ENCODE results near the gene ABO. TPM values are rescaled to one million over a fixed set of nuclear protein-coding genes. Genes with fewer than 3 reads are reported as not detected.
"Not testable (repeated sequence)": the region's sequence is repeated elsewhere in the genome, so short reads cannot be mapped to it uniquely, and the experiment has no call there.

The ABO gene
- total RNA-seq, 2 experiments from 2014 or later, result not detected

DNA sequence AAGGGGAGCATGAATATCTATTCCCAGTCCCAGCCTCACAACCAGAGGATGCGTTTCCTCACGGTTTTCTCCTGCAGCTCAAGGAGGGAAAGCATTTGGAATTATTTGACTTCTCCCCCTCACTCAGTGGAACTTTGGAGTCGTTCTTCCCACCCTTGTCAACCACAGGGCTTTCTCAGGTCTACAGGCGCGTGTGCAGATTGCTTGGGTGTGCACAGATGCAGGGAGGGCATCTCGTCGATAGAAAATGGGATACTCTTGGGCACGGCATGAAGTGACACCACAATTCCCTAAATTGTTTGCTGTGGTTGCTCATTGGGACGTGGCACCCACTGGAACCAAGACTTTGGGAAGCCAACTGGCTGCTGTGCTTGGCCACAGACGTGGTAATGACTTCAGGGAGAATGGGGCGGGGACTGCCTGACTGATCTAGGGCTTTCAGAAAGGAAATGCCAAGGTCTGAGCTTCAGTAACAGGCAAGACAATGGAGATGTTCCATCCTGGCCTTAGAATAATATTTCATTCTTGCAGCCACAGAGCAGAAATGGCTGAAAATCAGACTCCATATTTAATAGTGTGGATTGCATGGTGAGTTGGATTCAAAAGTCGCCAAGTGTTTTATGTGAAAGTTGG lies 53.7 kb downstream of the ABO start:
- Mint-ChIP-seq H3K27ac (no peak overlapping the region), H3K27me3 (peaks cover 33% of the 10 kb centered on the region), H3K9me3 (no peaks in the 10 kb centered on the region), H3K4me1 (ENCODE audit: low read depth) (no peaks in the 10 kb centered on the region), H3K4me3 (no peak overlapping the region), H3K36me3 (no peaks in the 10 kb centered on the region)
- no peak for DNase-seq
- POLR2A ChIA-PET, result no interaction called here
- intact Hi-C loops (cut with micrococcal nuclease), result no loop called here
- CTCF ChIA-PET, result no interaction called here

DNA sequence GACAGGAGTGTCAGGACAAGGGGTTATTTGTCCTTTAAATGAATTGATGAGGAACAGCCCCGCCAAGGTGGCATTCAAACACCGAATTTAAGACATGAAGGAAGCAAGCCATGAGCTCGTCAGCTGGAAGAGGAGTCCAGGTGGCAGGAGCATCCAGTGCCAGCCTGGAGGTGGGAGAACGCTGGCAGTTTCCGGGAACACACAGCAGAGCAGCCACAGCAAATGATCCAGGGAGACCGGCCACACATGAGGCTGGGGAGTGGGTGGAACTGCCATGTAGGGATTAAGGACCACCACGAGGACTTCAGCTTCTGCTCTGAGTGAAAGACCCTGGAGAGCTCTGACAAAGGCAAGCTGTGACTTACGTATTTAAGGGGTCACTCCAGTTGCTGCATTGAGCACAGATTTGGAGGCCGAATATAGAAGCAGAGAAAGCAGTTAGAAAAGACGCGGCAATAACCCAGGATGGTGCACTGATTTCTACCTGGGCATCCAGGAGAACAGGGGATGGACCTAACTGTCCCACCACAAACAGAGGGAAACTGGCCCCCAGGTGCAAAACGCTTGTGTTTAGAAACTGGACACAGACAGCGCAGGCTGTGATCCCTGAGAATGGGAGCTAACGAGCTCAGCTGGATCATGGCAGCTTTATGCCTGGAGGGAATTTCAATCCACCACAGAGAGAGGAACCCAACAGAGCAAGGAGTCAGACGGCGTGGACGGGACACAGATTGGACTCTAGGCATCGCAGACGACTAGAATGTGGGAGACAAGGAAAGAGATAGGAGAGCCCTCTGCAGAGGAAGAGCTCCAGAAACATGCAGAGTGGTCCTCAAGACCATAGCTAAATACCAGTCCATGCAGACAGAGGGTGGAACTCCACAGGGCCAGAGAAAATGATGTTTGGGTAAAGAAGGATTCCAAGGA lies 56.7 kb downstream of the ABO start:
- CTCF ChIA-PET, result interaction anchor here (1.0 kb wide), 1 partner anchor 38 kb away, joined by 3 read pairs; no protein-coding TSS in a partner anchor
- not testable (repeated sequence) for DNase-seq

DNA sequence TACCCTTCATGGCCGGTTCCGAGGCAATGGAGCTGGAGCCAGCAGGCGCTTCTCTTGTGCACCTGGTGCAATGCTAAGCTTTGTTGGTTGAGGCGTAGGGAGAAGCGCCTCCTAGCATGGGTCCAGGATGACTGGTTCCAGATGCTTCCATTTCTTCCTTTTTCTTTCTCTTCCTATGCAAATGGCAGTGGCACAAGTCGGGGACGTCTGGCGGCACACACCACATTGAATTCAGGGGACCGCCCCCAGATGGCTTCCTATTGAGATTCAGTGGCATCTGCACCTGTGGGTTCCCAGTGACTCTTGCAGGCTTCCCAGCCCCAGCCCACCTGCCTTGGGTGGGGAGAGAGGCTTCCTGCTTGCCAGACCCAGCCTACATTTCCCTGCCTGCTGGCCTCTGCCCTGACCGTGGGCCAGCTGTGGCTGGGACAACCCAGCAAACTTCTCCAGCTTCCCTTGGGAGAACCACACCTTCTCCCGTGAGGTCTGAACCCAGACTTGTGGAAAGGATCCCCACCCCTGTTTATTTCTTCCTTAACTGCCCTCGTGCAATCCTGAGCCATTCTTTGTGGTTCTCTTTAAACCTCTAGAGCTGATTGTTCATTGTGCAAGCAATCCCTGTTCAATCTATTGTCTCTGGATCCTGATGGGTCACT lies 57.5 kb downstream of the ABO start:
- H3K27ac Mint-ChIP-seq; H3K4me3 Mint-ChIP-seq; H3K9me3 Mint-ChIP-seq; CTCF ChIA-PET; H3K4me1 Mint-ChIP-seq (ENCODE audit: low read depth); DNase-seq; intact Hi-C loops (cut with micrococcal nuclease); H3K36me3 Mint-ChIP-seq; POLR2A ChIA-PET: not testable (repeated sequence)
- peaks cover 40% of the 10 kb centered on the region for H3K27me3 Mint-ChIP-seq

More for the DNA sequence above, 56.7 kb downstream of the ABO start:
- H3K4me3 Mint-ChIP-seq; H3K9me3 Mint-ChIP-seq; H3K4me1 Mint-ChIP-seq (ENCODE audit: low read depth); H3K27ac Mint-ChIP-seq; intact Hi-C loops (cut with micrococcal nuclease); H3K36me3 Mint-ChIP-seq; POLR2A ChIA-PET: not testable (repeated sequence)
- H3K27me3 Mint-ChIP-seq, result peaks cover 38% of the 10 kb centered on the region

DNA sequence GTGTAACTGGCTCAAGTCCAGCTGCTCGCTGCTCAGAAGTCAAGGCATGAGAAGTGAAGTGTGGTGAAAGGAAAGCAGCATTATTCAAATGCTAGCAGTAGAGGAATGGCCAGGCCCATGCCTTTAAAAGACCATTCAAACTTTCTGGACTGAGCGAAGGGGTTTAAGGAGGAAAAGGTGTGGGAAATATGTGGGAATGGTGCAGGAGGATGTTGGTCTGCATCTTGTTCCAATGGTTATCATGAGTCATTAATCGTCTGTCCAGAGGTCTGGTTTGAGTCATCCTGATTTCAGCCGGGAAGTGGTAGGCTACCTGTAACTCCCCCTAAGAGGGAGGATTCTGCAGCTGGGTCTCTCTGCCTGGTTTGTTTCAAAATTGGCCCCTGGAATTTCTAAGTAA lies 60.7 kb downstream of the ABO start:
- intact Hi-C loops (cut with micrococcal nuclease); POLR2A ChIA-PET; H3K36me3 Mint-ChIP-seq; H3K27ac Mint-ChIP-seq; DNase-seq; H3K4me1 Mint-ChIP-seq (ENCODE audit: low read depth); CTCF ChIA-PET; H3K9me3 Mint-ChIP-seq; H3K4me3 Mint-ChIP-seq: not testable (repeated sequence)
- H3K27me3 Mint-ChIP-seq, result peaks cover 38% of the 10 kb centered on the region

DNA sequence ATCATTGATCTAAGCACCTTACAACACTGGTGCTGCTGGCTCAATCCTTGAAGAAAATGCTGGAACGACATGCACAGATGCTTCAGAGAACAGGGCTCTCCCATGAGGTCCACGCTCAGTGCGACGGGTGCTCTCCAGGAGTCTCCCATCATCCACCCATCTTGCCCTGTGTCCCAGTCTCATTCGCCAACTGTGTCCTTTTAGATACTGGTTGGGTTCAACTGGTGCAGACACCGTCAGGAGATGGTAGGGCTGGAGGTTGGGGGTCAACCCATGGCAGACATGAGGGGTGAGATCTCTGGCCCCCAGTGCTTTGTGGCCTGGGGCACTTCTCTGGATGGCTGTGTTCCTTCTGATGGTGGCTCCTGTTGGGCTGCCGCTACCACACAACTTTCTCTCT lies 64.4 kb downstream of the ABO start:
- peaks cover 4% of the 10 kb centered on the region for H3K9me3 Mint-ChIP-seq
- ChIA-PET POLR2A (no interaction called here), CTCF (no interaction called here)
- H3K36me3 Mint-ChIP-seq, result no peaks in the 10 kb centered on the region
- no peaks in the 10 kb centered on the region for H3K4me1 Mint-ChIP-seq (ENCODE audit: low read depth)
- no peak overlapping the region for H3K27ac Mint-ChIP-seq
- DNase-seq, result peak; percentile 2
- intact Hi-C loops (cut with micrococcal nuclease), result no loop called here
- H3K4me3 Mint-ChIP-seq, result no peak overlapping the region
- H3K27me3 Mint-ChIP-seq, result peaks cover 20% of the 10 kb centered on the region

DNA sequence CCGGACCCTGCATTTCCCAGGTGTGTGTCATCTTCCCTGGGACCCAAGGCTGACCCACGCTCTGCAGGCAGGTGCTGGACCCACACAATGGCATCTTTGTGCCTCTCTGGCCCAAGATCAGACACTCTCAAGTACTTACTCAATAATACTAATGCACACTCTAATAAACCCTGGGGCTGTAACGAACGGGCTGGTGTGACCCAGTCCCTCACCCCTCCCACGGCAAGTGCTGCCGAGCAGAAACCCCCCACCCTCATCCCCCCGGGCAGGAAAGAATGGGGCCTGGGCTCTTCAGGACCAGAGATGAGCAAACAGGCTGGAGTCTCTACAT lies 64.8 kb downstream of the ABO start:
- intact Hi-C loops (cut with micrococcal nuclease), result no loop called here
- peaks cover 18% of the 10 kb centered on the region for H3K27me3 Mint-ChIP-seq
- peaks cover 4% of the 10 kb centered on the region for H3K9me3 Mint-ChIP-seq
- no peak for DNase-seq
- no peak overlapping the region for H3K27ac Mint-ChIP-seq
- H3K4me1 Mint-ChIP-seq (ENCODE audit: low read depth), result no peaks in the 10 kb centered on the region
- ChIA-PET POLR2A (no interaction called here), CTCF (no interaction called here)
- no peaks in the 10 kb centered on the region for H3K36me3 Mint-ChIP-seq
- H3K4me3 Mint-ChIP-seq, result no peak overlapping the region

DNA sequence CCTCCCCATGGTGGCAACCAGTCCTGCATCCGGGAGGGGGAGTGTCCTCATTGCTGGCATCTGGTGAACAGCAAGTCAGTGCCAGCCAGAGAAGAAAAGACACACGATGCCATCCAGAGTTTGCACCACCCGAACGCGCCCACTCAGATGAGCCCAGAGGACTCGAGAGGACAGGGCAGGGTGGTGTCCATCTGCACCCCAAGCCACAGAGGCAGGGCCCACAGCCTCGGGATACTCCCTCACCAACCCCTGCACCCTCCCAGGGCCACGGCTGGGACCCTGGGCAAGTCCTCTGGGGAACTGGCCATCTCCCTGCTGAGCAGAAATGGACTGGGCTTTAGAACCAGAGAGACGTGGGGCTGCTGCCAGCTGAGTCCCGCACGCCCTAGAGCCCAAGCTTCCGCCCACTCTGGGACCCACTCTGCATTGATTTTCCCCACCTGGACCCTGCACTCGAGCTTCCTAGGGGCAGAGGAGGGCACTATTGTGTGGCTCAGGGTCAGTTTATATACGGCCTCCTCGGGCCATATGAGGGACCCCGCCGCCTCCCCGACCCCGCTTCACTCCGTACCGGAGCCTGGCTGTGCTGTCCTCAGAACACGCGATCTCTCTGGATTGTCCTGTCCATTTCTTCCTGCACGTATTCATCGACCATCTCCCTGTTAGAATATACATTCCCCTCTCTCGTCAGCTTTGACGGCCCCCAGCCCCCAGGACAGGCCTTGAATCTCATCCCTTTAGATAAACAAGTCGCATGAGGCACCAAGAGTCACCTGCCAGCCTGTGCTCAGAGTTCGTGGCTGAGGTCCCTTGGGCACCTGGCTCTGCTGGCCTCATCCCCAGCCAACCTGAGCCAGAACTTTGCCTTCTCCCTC lies 65.4 kb downstream of the ABO start:
- H3K27ac Mint-ChIP-seq; DNase-seq; H3K4me3 Mint-ChIP-seq; intact Hi-C loops (cut with micrococcal nuclease); H3K36me3 Mint-ChIP-seq; CTCF ChIA-PET; H3K4me1 Mint-ChIP-seq (ENCODE audit: low read depth); H3K9me3 Mint-ChIP-seq; POLR2A ChIA-PET: not testable (repeated sequence)
- peaks cover 18% of the 10 kb centered on the region for H3K27me3 Mint-ChIP-seq

DNA sequence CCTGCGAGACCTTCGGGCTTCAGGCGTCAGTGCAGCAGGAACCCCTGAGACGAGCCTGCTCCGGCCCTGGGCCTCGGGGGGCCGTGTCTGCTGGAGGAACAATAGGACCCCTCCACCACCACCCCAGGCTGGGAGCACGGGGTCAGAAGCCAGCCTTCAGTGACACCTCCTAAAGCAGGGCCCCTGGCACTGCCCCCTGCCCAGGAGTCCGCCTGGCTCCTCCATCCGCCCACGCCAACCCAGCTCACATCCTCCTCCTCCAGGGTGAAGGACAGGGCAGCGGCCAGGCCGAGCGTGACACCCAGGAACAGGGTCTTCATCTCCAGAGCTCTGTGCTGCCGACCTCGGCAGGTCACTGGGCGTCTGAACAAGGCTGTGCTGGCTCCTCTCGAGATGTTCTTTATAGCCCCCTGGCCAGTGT lies 66.1 kb downstream of the ABO start, which contains the start of gene OBP2B:
Gene OBP2B, minus strand, starts transcription at position 371 of the 421 bp plus-strand sequence. Its CDS starts 51 bp downstream, at position 320.
- H3K27me3 Mint-ChIP-seq, result peaks cover 14% of the 10 kb centered on the region
- POLR2A ChIA-PET; H3K4me1 Mint-ChIP-seq (ENCODE audit: low read depth); H3K27ac Mint-ChIP-seq; DNase-seq; H3K4me3 Mint-ChIP-seq; H3K9me3 Mint-ChIP-seq; intact Hi-C loops (cut with micrococcal nuclease); H3K36me3 Mint-ChIP-seq; CTCF ChIA-PET: not testable (repeated sequence)

DNA sequence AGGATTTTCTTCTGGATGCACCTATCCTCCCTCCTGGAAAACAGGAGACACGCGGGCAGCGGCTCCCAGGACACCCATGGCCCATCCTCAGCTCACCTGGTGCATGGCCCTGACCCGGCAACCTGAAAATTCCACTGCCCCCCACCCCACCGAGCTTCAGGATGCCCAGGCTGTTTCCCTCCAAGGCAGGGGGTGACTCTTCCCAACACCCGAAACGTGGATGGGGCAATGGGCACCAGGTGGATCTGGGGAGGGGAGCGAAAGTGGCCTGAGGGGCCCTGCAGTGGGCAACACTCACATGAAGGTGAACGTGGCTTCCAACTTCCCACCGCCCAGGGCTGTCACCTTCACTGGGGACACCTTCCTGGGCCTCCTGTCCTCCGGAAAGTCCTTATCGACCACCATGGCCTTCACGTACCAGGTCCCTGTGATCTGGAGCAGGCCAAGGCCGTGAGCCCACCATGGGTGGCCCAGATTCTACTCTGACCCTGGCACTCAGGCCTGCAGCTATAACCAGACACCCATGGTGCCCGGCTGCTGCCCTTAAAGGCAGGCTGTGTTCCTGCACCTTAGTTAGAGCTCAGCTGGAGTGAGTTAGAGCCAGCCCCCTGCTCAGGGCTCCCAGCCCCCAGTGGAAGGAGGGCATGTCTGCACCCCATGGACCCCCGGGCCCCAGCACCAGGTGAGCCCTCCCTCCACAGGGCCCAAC lies 66.7 kb downstream of the ABO start:
- not testable (repeated sequence) for H3K4me1 Mint-ChIP-seq (ENCODE audit: low read depth); H3K36me3 Mint-ChIP-seq; H3K4me3 Mint-ChIP-seq

DNA sequence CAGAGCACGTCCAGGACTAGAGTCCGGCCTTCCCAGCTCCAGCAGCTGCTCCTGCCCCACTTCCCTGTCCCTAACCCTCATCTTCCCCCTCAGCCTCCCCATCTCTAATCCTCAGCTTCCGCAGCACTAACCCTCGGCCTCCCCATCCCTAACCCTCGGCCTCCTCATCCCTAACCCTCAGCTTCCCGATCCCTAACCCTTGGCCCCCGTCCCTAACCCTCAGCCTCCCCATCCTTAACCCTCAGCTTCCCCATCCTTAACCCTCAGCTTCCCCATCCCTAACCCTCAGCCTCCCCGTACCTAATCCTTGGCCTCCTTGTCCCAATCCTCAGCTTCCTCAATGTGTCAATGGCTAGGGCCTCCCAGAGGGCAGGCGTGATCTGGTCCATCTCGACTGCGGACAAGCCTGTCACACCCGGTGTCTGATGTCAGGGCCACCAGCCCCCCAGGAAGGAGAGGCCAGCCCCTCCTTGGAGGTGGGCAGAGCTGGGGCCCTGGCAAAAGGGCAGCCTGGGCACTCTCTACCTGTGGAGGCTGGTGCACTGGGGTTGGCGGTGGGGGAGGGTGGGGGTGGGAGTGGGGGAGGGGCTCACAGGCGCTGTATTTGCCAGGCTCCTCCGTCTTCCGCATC lies 67.3 kb downstream of the ABO start:
- no peak overlapping the region for H3K4me3 Mint-ChIP-seq
- H3K36me3 Mint-ChIP-seq, result no peaks in the 10 kb centered on the region
- DNase-seq, result no peak
- no peak overlapping the region for H3K27ac Mint-ChIP-seq
- intact Hi-C loops (cut with micrococcal nuclease), result no loop called here
- POLR2A ChIA-PET, result no interaction called here
- CTCF ChIA-PET, result interaction anchor here (2.0 kb wide), 1 partner anchor 21 kb away, joined by 7 read pairs; no protein-coding TSS in a partner anchor
- peaks cover 14% of the 10 kb centered on the region for H3K27me3 Mint-ChIP-seq
- no peaks in the 10 kb centered on the region for H3K4me1 Mint-ChIP-seq (ENCODE audit: low read depth)
- no peaks in the 10 kb centered on the region for H3K9me3 Mint-ChIP-seq

More for the DNA sequence above, 66.7 kb downstream of the ABO start:
- POLR2A ChIA-PET; DNase-seq; CTCF ChIA-PET; intact Hi-C loops (cut with micrococcal nuclease); H3K27ac Mint-ChIP-seq; H3K9me3 Mint-ChIP-seq: not testable (repeated sequence)
- H3K27me3 Mint-ChIP-seq, result peaks cover 13% of the 10 kb centered on the region

DNA sequence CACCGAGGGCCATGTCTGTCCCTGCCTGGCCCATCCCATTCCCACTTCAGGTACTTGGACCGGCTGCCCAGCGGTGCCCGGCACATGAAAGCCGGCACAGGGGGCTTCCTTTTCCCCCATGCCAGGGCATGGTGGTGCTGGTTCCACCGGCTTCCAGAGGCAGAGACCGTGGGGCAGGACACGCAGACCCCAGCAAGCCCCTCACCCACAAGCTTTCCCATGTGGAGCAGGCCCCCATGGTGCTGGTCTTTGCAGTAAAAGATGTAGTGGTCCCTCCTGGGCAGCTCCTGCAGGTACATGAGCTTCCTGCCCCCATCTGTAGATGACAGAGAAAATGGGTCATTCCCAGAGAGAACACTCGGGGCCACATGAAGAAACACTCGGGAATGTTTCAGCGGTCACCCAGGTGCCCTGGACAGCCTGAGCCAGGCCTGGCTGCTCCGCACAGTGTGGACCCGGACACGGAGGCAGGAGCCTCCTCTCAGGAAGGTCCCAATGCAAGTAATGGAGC lies 67.9 kb downstream of the ABO start:
- ChIA-PET CTCF (interaction anchor here (2.0 kb wide), 1 partner anchor 21 kb away, joined by 7 read pairs; no protein-coding TSS in a partner anchor), POLR2A (no interaction called here)
- intact Hi-C loops (cut with micrococcal nuclease), result no loop called here
- H3K36me3 Mint-ChIP-seq, result no peaks in the 10 kb centered on the region
- H3K9me3 Mint-ChIP-seq, result no peaks in the 10 kb centered on the region
- DNase-seq, result no peak
- no peaks in the 10 kb centered on the region for H3K4me1 Mint-ChIP-seq (ENCODE audit: low read depth)
- H3K4me3 Mint-ChIP-seq, result no peak overlapping the region
- peaks cover 13% of the 10 kb centered on the region for H3K27me3 Mint-ChIP-seq
- H3K27ac Mint-ChIP-seq, result no peak overlapping the region
